Stomach (tissue), 9 donors: ENCODE data around the gene DZIP1L. TPM values are rescaled to one million over a fixed set of nuclear protein-coding genes. Genes with fewer than 3 reads are reported as not detected.

Experiments
- DNase-seq, 2 donors: peaks; one replicate each; pipeline versions ENCODE4 v3.0.0 to v3.0.0-alpha.2; 2013 to 2019
- H3K27ac ChIP-seq, 5 donors: fragments of 200-600 bp in 4 of 5; sonication (generic) in 4 of 5; one replicate each; pipeline ENCODE4 v1.5.1; 2013 to 2019; ENCODE audit warnings: mild to moderate bottlenecking in 1 of 5, moderate library complexity in 1 of 5
- H3K27me3 ChIP-seq, 3 donors: fragments of 200-600 bp; sonication (generic); one replicate each; pipeline ENCODE4 v1.5.1; 2017 to 2019; ENCODE audit warnings: mixed run types in 1 of 3
- H3K36me3 ChIP-seq, 4 donors: fragments of 200-600 bp; sonication (generic); 1 replicate in 3 of 4; 2 replicates in 1 of 4; pipeline ENCODE4 v1.5.1; 2016 to 2019
- H3K4me1 ChIP-seq, 4 donors: fragments of 200-600 bp; sonication (generic); one replicate each; pipeline ENCODE4 v1.5.1; 2016 to 2019
- H3K4me3 ChIP-seq, 4 donors: fragments of 200-600 bp; sonication (generic) in 3 of 4; one replicate each; pipeline ENCODE4 v1.5.1; 2016 to 2019; ENCODE audit warnings: mild to moderate bottlenecking in 1 of 4
- H3K9me3 ChIP-seq, 4 donors: fragments of 200-600 bp; sonication (generic); one replicate each; pipeline ENCODE4 v1.5.1; 2016 to 2019
- EP300 ChIP-seq: sonication (generic); formaldehyde crosslinking; IDR thresholded peaks from one replicate; pipeline ENCODE4 v1.6.1; 2017; ENCODE audit warnings: antibody characterized with exemption
- POLR2A ChIP-seq, 4 donors: fragments of 450-650 bp; IDR thresholded peaks; one replicate each; pipeline ENCODE4 v1.6.1; 2016; ENCODE audit warnings: antibody characterized with exemption in 4 of 4, control low read depth in 2 of 4, mild to moderate bottlenecking in 1 of 4, moderate library complexity in 1 of 4
- POLR2AphosphoS5 ChIP-seq, 3 donors: sonication (generic); formaldehyde crosslinking; IDR thresholded peaks; one replicate each; pipeline ENCODE4 v1.6.1; 2016; ENCODE audit warnings: antibody characterized with exemption in 3 of 3
- WGBS, 5 donors: extraction: QIAGEN DNeasy Blood & Tissue Kit in 3 of 5; methylation state at CpG; one replicate each; pipeline versions ENCODE4 v1.1.5 to v1.1.7; 2013 to 2018; 5-methylcytosine and 5-hydroxymethylcytosine counted together
- intact Hi-C: fragments of 100-400 bp; cut with DNase I; formaldehyde crosslinking; loops from one replicate; pipeline ENCODE4 v1.15.1; 2023; ENCODE audit warnings: low total_unique reads
- polyA plus RNA-seq, 3 donors: library from polyadenylated mRNA; stranded (reverse); fragments of 200-250 nt; gene quantifications; one replicate each; pipeline ENCODE4 v1.2.3, GENCODE V29; 2013
- total RNA-seq, 5 donors: library from RNA; depleted of rRNA; stranded (reverse); fragments of >200 nt; gene quantifications; one replicate each; pipeline versions ENCODE4 v1.1.0 to v1.2.3, GENCODE V29; 2014 to 2016
- TF ChIP-seq, protein P1 (sequence below), 7 experiments: fragments of 450-650 bp in 4 of 7; fragments of 200-600 bp in 3 of 7; sonication (generic) in 3 of 7; IDR thresholded peaks; one replicate each; pipeline ENCODE4 v1.5.1; 2016 to 2019; ENCODE audit warnings: antibody characterized with exemption in 7 of 7, control low read depth in 2 of 7, mild to moderate bottlenecking in 1 of 7
- donor health status: healthy with polysubstance abuse.
- donor health status: Bipolar disorder and iron deficiency.
- donor health status: healthy.

The DZIP1L gene
- total and polyA plus RNA-seq, 8 donors: 0.29 to 41.9 (median 5.9) TPM

DNA sequence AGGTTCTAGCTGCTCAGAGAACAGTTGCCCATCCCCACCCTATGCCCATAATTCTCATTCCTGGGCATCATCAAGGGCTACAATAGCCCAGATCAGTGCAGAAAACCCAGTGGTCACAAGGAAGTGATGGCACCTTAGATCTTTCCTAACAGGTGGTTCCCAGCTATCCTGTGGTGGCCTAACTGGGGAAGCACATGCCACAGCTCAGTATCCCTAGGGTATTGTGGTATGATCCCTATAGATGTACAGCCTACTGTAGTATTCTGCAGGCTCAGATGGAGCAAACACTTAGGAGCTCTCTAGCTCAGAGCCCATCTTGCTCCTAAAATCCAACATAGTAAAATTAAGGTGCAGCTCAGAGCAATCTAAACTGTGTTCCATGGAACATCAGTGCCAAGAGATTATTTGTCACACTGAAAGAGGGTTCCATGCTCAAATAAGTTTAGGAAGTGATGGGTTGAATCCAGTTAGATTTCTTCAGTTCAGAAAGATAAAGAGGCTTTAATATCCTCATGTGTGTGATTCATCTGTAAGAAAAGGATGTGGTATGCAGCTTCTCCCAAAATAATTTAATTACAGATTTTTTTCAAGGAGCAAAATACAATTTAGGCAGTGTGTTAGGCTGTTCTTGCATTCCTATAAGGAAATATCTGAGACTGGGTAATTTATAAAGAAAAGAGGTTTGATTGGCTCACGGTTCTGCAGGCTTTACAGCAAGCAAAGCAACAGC, 12.4 kb upstream of the DZIP1L start:
- Histone ChIP-seq H3K27me3 (peaks cover 0 to 7% (median 0%) of the 10 kb centered on the region in 3 donors), H3K36me3 (no peaks in the 10 kb centered on the region), H3K4me1 (peaks cover 0 to 30% (median 6%) of the 10 kb centered on the region in 4 donors), H3K9me3 (no peaks in the 10 kb centered on the region), H3K4me3 (peak overlapping the region in 1 of 4 donors; percentile 44), H3K27ac (no peak overlapping the region)
- TF ChIP-seq POLR2AphosphoS5 (IDR thresholded peaks at IDR 0.05) (no peak), POLR2A (IDR thresholded peaks at IDR 0.05) (no peak), EP300 (no peak)
- TF ChIP-seq, protein P1, sequence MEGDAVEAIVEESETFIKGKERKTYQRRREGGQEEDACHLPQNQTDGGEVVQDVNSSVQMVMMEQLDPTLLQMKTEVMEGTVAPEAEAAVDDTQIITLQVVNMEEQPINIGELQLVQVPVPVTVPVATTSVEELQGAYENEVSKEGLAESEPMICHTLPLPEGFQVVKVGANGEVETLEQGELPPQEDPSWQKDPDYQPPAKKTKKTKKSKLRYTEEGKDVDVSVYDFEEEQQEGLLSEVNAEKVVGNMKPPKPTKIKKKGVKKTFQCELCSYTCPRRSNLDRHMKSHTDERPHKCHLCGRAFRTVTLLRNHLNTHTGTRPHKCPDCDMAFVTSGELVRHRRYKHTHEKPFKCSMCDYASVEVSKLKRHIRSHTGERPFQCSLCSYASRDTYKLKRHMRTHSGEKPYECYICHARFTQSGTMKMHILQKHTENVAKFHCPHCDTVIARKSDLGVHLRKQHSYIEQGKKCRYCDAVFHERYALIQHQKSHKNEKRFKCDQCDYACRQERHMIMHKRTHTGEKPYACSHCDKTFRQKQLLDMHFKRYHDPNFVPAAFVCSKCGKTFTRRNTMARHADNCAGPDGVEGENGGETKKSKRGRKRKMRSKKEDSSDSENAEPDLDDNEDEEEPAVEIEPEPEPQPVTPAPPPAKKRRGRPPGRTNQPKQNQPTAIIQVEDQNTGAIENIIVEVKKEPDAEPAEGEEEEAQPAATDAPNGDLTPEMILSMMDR (IDR thresholded peaks at IDR 0.05): no peak
- 28 to 74% (median 52%) methylated on average over 1 of the region's 1 CpG for WGBS, 5 donors
- intact Hi-C loops: no loop called here
- DNase-seq: no peak

DNA sequence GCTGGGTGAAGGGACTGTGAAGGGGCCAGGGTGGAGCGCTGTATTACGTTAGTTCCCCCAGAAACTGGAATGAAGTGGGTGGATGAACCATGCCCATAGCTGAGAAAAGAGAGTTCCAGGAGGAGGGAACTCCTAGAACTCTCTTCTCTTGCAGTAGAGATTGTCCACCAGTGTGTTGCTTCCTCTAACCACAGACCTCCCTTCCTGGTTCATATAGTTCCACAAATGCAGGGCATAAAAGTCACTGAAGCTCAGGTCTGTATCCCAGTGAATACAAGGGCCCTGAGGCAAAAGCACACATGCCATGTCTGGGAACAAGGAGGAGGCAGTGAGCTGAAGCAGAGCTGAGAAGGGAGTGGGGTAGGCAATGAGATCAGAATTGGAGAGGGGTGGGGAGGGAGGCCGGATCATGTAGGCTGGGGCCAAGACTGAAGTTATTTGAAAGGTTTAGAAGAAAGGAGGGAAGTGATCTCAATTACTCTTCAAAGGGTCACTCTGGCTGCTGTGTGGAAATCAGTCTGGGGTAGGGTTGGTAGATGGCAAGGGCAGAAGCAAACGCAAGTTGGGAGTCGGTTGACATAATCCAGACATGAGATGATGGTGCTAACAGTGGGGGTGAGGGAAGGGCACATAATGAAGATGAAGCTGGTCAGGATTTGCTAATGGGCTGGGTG, 10.3 kb upstream of the DZIP1L start:
- H3K4me1 ChIP-seq: peaks cover 0 to 20% (median 6%) of the 10 kb centered on the region in 4 donors
- H3K4me3 ChIP-seq: no peak overlapping the region
- peaks cover 0 to 7% (median 0%) of the 10 kb centered on the region in 3 donors for H3K27me3 ChIP-seq
- H3K36me3 ChIP-seq: no peaks in the 10 kb centered on the region
- DNase-seq: peak in 1 of 2 donors; percentile 41
- 49 to 61% (median 50%) methylated on average over 5 of the region's 5 CpGs for WGBS, 5 donors
- intact Hi-C loops: no loop called here
- H3K27ac ChIP-seq: peak overlapping the region in 3 of 5 donors; percentile 22 to 59 (median 57)
- no peak for TF ChIP-seq EP300
- no peaks in the 10 kb centered on the region for H3K9me3 ChIP-seq

DNA sequence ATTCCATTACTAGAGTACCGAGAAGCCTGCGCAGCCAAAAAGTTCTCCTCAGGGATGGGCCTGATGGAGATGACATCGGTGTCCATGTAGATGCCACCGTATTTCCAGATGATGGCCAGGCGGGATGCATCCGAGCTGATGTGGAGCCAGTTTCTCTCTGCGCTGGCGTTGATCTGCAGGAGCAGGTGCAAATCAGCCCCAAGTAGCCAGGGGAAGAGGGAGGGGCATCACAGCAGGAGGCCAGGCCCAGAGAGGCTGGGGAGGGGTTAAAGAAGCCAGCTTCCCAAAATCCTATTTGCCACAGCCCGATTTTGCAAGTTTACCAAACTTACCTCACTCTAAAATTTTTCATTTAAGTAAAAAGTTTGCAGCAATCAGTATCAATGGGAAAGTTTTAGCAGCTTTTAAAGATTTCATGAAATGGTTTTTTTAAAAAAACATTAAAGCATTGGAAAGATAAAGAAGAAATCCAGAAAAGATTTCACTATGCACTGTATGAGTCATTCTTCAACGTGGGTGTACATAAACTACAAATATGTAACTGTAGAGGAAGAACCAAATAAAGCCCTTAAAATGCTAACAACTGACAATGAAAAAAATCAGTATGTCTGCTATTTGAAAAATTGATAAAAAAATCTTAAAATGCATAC, 9.4 kb upstream of the DZIP1L start:
- WGBS, 5 donors: 71 to 82% (median 79%) methylated on average over 9 to 10 of the region's 10 CpGs
- TF ChIP-seq POLR2AphosphoS5 (IDR thresholded peaks at IDR 0.05): no peak
- TF ChIP-seq EP300: no peak

GRCh38 chr3:138124188-138124587, 8.8 kb upstream of the DZIP1L start:
- no peak for DNase-seq
- Histone ChIP-seq H3K36me3 (no peaks in the 10 kb centered on the region), H3K9me3 (no peaks in the 10 kb centered on the region), H3K27me3 (peaks cover 0 to 7% (median 0%) of the 10 kb centered on the region in 3 donors), H3K4me1 (peaks cover 0 to 26% (median 6%) of the 10 kb centered on the region in 4 donors), H3K4me3 (no peak overlapping the region), H3K27ac (no peak overlapping the region)
- intact Hi-C loops: no loop called here
- 85 to 93% (median 90%) methylated on average over 6 of the region's 6 CpGs for WGBS, 5 donors
- TF ChIP-seq, protein P1 (IDR thresholded peaks at IDR 0.05): no peak
- no peak for TF ChIP-seq POLR2A (IDR thresholded peaks at IDR 0.05)
- TF ChIP-seq EP300: no peak
- TF ChIP-seq POLR2AphosphoS5 (IDR thresholded peaks at IDR 0.05): no peak

More for the DNA sequence above, 9.4 kb upstream of the DZIP1L start:
- Histone ChIP-seq H3K4me1 (peaks cover 0 to 20% (median 6%) of the 10 kb centered on the region in 4 donors), H3K9me3 (no peaks in the 10 kb centered on the region), H3K36me3 (no peaks in the 10 kb centered on the region), H3K27ac (peak overlapping the region in 2 of 5 donors; percentile 27 to 57), H3K4me3 (no peak overlapping the region), H3K27me3 (peaks cover 0 to 7% (median 0%) of the 10 kb centered on the region in 3 donors)
- DNase-seq: no peak
- intact Hi-C loops: no loop called here

DNA sequence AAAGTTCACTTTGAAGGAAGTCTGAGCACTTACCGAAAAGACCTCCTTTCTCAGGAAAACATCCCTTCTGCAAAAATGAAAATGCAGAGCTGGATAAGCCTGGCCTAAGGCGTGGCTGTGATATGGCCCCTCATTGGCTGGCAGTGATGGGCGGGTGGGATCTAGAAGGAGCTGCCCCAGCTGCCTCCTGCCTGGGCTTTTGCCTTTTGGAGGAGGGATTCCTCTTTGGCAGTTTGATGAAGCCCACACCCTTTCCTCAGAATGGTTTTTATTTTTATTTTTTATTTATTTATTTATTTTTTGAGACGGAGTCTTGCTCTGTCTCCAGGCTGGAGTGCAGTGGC, 4.0 kb upstream of the DZIP1L start:
- no peak for TF ChIP-seq POLR2AphosphoS5 (IDR thresholded peaks at IDR 0.05)
- TF ChIP-seq EP300: no peak
- no peak for TF ChIP-seq POLR2A (IDR thresholded peaks at IDR 0.05)
- TF ChIP-seq, protein P1 (IDR thresholded peaks at IDR 0.05): no peak
- Histone ChIP-seq H3K36me3 (no peaks in the 10 kb centered on the region), H3K27ac (peak overlapping the region in 1 of 5 donors; percentile 27), H3K27me3 (peaks cover 0 to 8% (median 0%) of the 10 kb centered on the region in 3 donors), H3K4me3 (no peak overlapping the region), H3K4me1 (peaks cover 3 to 37% (median 18%) of the 10 kb centered on the region in 4 donors), H3K9me3 (no peaks in the 10 kb centered on the region)
- 38 to 58% (median 44%) methylated on average over 4 of the region's 4 CpGs for WGBS, 5 donors
- DNase-seq: peak in 1 of 2 donors; percentile 17
- intact Hi-C loops: loop anchor here (5.0 kb wide), 1 partner anchor 52 kb away; no protein-coding TSS in a partner anchor
